ENCODE measurements around the gene SYNGR2. TPM values are rescaled to one million over a fixed set of nuclear protein-coding genes. Genes with fewer than 3 reads are reported as not detected.

The SYNGR2 gene
- total and polyA plus RNA-seq, 9 of the 15 experiments (the other 6 are each of a cell fraction or from before 2014, with no cell fraction given): 1.4 to 173 (median 87.8) TPM

DNA sequence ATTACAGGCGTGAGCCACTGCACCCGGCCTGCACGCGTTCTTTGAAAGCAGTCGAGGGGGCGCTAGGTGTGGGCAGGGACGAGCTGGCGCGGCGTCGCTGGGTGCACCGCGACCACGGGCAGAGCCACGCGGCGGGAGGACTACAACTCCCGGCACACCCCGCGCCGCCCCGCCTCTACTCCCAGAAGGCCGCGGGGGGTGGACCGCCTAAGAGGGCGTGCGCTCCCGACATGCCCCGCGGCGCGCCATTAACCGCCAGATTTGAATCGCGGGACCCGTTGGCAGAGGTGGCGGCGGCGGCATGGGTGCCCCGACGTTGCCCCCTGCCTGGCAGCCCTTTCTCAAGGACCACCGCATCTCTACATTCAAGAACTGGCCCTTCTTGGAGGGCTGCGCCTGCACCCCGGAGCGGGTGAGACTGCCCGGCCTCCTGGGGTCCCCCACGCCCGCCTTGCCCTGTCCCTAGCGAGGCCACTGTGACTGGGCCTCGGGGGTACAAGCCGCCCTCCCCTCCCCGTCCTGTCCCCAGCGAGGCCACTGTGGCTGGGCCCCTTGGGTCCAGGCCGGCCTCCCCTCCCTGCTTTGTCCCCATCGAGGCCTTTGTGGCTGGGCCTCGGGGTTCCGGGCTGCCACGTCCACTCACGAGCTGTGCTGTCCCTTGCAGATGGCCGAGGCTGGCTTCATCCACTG is 45.8 kb downstream of the SYNGR2 start, which contains the start of gene BIRC5 (continued):
- TF ChIP-seq, protein P1, sequence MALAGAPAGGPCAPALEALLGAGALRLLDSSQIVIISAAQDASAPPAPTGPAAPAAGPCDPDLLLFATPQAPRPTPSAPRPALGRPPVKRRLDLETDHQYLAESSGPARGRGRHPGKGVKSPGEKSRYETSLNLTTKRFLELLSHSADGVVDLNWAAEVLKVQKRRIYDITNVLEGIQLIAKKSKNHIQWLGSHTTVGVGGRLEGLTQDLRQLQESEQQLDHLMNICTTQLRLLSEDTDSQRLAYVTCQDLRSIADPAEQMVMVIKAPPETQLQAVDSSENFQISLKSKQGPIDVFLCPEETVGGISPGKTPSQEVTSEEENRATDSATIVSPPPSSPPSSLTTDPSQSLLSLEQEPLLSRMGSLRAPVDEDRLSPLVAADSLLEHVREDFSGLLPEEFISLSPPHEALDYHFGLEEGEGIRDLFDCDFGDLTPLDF (CRISPR knock-in tag; IDR thresholded peaks at IDR 0.05): peak; percentile 93
- TF ChIP-seq NEUROD1 (IDR thresholded peaks at IDR 0.05; ENCODE audit: borderline replicate concordance, low read depth, low read length, partially characterized antibody): no peak
- TF ChIP-seq, protein P2, sequence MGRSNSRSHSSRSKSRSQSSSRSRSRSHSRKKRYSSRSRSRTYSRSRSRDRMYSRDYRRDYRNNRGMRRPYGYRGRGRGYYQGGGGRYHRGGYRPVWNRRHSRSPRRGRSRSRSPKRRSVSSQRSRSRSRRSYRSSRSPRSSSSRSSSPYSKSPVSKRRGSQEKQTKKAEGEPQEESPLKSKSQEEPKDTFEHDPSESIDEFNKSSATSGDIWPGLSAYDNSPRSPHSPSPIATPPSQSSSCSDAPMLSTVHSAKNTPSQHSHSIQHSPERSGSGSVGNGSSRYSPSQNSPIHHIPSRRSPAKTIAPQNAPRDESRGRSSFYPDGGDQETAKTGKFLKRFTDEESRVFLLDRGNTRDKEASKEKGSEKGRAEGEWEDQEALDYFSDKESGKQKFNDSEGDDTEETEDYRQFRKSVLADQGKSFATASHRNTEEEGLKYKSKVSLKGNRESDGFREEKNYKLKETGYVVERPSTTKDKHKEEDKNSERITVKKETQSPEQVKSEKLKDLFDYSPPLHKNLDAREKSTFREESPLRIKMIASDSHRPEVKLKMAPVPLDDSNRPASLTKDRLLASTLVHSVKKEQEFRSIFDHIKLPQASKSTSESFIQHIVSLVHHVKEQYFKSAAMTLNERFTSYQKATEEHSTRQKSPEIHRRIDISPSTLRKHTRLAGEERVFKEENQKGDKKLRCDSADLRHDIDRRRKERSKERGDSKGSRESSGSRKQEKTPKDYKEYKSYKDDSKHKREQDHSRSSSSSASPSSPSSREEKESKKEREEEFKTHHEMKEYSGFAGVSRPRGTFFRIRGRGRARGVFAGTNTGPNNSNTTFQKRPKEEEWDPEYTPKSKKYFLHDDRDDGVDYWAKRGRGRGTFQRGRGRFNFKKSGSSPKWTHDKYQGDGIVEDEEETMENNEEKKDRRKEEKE (IDR thresholded peaks at IDR 0.05; ENCODE audit: borderline replicate concordance in 1 of 2, control insufficient read depth in 1 of 2, low read depth in 2 of 2, low read length in 1 of 2): 0 out of 4 replicates have a peak, but pooled peaks of 1 of the 2 experiments have one; percentile 45
- TF ChIP-seq ZNF589 (CRISPR knock-in tag; IDR thresholded peaks at IDR 0.05; ENCODE audit: low read depth): no peak; the same call in 1 of the 2 replicates
- peak; percentile 98 for TF ChIP-seq ZNF143 (CRISPR knock-in tag; IDR thresholded peaks at IDR 0.05)
- TF ChIP-seq SMAD3 (CRISPR knock-in tag; conservative IDR thresholded peaks at IDR 0.05): peak; percentile 73; the same call in 1 of the 2 replicates
- no peak for TF ChIP-seq TCF7 (IDR thresholded peaks at IDR 0.05; ENCODE audit: borderline replicate concordance)
- TF ChIP-seq SMARCC2 (IDR thresholded peaks at IDR 0.05; ENCODE audit: low read depth): no peak
- no peak for TF ChIP-seq HEY1 (CRISPR knock-in tag; IDR thresholded peaks at IDR 0.05; ENCODE audit: borderline replicate concordance)
- TF ChIP-seq, protein P3, sequence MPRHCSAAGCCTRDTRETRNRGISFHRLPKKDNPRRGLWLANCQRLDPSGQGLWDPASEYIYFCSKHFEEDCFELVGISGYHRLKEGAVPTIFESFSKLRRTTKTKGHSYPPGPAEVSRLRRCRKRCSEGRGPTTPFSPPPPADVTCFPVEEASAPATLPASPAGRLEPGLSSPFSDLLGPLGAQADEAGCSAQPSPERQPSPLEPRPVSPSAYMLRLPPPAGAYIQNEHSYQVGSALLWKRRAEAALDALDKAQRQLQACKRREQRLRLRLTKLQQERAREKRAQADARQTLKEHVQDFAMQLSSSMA (CRISPR knock-in tag; IDR thresholded peaks at IDR 0.05): 0 out of 2 replicates have a peak, but pooled peaks have one; percentile 44
- TF ChIP-seq HOXB6 (CRISPR knock-in tag; IDR thresholded peaks at IDR 0.05; ENCODE audit: borderline replicate concordance): no peak
- TF ChIP-seq, protein P4, sequence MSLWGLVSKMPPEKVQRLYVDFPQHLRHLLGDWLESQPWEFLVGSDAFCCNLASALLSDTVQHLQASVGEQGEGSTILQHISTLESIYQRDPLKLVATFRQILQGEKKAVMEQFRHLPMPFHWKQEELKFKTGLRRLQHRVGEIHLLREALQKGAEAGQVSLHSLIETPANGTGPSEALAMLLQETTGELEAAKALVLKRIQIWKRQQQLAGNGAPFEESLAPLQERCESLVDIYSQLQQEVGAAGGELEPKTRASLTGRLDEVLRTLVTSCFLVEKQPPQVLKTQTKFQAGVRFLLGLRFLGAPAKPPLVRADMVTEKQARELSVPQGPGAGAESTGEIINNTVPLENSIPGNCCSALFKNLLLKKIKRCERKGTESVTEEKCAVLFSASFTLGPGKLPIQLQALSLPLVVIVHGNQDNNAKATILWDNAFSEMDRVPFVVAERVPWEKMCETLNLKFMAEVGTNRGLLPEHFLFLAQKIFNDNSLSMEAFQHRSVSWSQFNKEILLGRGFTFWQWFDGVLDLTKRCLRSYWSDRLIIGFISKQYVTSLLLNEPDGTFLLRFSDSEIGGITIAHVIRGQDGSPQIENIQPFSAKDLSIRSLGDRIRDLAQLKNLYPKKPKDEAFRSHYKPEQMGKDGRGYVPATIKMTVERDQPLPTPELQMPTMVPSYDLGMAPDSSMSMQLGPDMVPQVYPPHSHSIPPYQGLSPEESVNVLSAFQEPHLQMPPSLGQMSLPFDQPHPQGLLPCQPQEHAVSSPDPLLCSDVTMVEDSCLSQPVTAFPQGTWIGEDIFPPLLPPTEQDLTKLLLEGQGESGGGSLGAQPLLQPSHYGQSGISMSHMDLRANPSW (CRISPR knock-in tag; IDR thresholded peaks at IDR 0.05): peak; percentile 41; the same call in 1 of the 2 replicates
- TF ChIP-seq ESRRA (IDR thresholded peaks at IDR 0.05; ENCODE audit: borderline replicate concordance, low read depth): peak; percentile 67
- TF ChIP-seq, protein P5, sequence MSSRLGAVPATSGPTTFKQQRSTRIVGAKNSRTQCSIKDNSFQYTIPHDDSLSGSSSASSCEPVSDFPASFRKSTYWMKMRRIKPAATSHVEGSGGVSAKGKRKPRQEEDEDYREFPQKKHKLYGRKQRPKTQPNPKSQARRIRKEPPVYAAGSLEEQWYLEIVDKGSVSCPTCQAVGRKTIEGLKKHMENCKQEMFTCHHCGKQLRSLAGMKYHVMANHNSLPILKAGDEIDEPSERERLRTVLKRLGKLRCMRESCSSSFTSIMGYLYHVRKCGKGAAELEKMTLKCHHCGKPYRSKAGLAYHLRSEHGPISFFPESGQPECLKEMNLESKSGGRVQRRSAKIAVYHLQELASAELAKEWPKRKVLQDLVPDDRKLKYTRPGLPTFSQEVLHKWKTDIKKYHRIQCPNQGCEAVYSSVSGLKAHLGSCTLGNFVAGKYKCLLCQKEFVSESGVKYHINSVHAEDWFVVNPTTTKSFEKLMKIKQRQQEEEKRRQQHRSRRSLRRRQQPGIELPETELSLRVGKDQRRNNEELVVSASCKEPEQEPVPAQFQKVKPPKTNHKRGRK (tag; IDR thresholded peaks at IDR 0.05): no peak
- TF ChIP-seq TGIF2 (CRISPR knock-in tag; IDR thresholded peaks at IDR 0.05): peak; percentile 95; the same call in 1 of the 2 replicates
- TF ChIP-seq HDAC2 (IDR thresholded peaks at IDR 0.05): peak; percentile 75; the same call in 1 of the 2 replicates
- no peak for TF ChIP-seq PHF21A (IDR thresholded peaks at IDR 0.05; ENCODE audit: borderline replicate concordance, low read depth)

Measured in K562 (cell line).